DMS153 (cell line): ENCODE measurements around the gene WARS2.
"Not testable (repeated sequence)": the region's sequence is repeated elsewhere in the genome, so short reads cannot be mapped to it uniquely, and the experiment has no call there.

Experiments
- DNase-seq: peaks from one replicate; lab custom pipeline; 2025; lab: John Stamatoyannopoulos, UW

WARS2 gene

GRCh38 chr1:119140177-119141019 is at the start of gene WARS2:
WARS2 (minus strand) TSS chr1:119140653; CDS start chr1:119140644, 9 bp downstream.
- peak; percentile 98 for DNase-seq

GRCh38 chr1:119188926-119189325 is 48.5 kb upstream of the WARS2 start:
- DNase-seq, result no peak

- DNase-seq, result no peak
Observed at GRCh38 chr1:119187416-119187815, 47.0 kb upstream of the WARS2 start.

- no peak for DNase-seq
Observed at GRCh38 chr1:119186471-119186870, 46.0 kb upstream of the WARS2 start.

- no peak for DNase-seq
Observed at GRCh38 chr1:119184972-119185371, 44.5 kb upstream of the WARS2 start.

GRCh38 chr1:119181218-119181617 is 40.8 kb upstream of the WARS2 start:
- DNase-seq, result no peak

- DNase-seq, result no peak
Observed at GRCh38 chr1:119179051-119179450, 38.6 kb upstream of the WARS2 start.

GRCh38 chr1:119172927-119173326 is 32.5 kb upstream of the WARS2 start:
- DNase-seq, result not testable (repeated sequence)

GRCh38 chr1:119171381-119172010 is 31.0 kb upstream of the WARS2 start:
- DNase-seq, result not testable (repeated sequence)

- no peak for DNase-seq
Observed at GRCh38 chr1:119163396-119163795, 22.9 kb upstream of the WARS2 start.

GRCh38 chr1:119160866-119161265 is 20.4 kb upstream of the WARS2 start:
- DNase-seq, result no peak

- no peak for DNase-seq
Observed at GRCh38 chr1:119160409-119160808, 20.0 kb upstream of the WARS2 start.

GRCh38 chr1:119159966-119160365 is 19.5 kb upstream of the WARS2 start:
- DNase-seq, result no peak

GRCh38 chr1:119159111-119159510 is 18.7 kb upstream of the WARS2 start:
- no peak for DNase-seq

GRCh38 chr1:119156761-119157160 is 16.3 kb upstream of the WARS2 start:
- DNase-seq, result not testable (repeated sequence)

- DNase-seq, result not testable (repeated sequence)
Observed at GRCh38 chr1:119155069-119155468, 14.6 kb upstream of the WARS2 start.

GRCh38 chr1:119150150-119150549 is 9.7 kb upstream of the WARS2 start:
- DNase-seq, result no peak

GRCh38 chr1:119147661-119148090 is 7.2 kb upstream of the WARS2 start:
- DNase-seq, result no peak

GRCh38 chr1:119146466-119146865 is 6.0 kb upstream of the WARS2 start:
- no peak for DNase-seq

GRCh38 chr1:119144813-119145212 is 4.4 kb upstream of the WARS2 start:
- no peak for DNase-seq

- no peak for DNase-seq
Observed at GRCh38 chr1:119143706-119144105, 3.3 kb upstream of the WARS2 start.

- no peak for DNase-seq
Observed at GRCh38 chr1:119141660-119142059, 1.2 kb upstream of the WARS2 start.

GRCh38 chr1:119141020-119141424 is 569 bp upstream of the WARS2 start:
- no peak for DNase-seq

GRCh38 chr1:119139857-119140176 is 636 bp downstream of the WARS2 start:
- no peak for DNase-seq
